SK-N-SH treated with all-trans-retinoic acid at 6 μM for 48 hours (cell line): ENCODE results near the gene OR6C4.
"Not testable (repeated sequence)": the region's sequence is repeated elsewhere in the genome, so short reads cannot be mapped to it uniquely, and the experiment has no call there.

ENCODE experiments used
- ATAC-seq: fragments of 200-7000 bp; cut with Tn5 transposase; 3 replicates; pipeline ENCODE4 v1.9.1; 2020; ENCODE audit warnings: mild to moderate bottlenecking, moderate library complexity
- ARNTL ChIP-seq: fragments of 450-650 bp; formaldehyde crosslinking; IDR thresholded peaks from 2 replicates; pipeline ENCODE4 v1.5.0; 2020; ENCODE audit warnings: low read depth, mild to moderate bottlenecking, moderate library complexity, borderline replicate concordance
- CREB5 ChIP-seq: fragments of 250-450 bp; sonication (Bioruptor Pico); IDR thresholded peaks from 2 replicates; pipeline ENCODE4 v1.5.1; 2020; ENCODE audit warnings: low read depth, mild to moderate bottlenecking, moderate library complexity
- CSDC2 ChIP-seq: fragments of 250-450 bp; sonication (Bioruptor Pico); IDR thresholded peaks from 2 replicates; pipeline ENCODE4 v1.5.0; 2020; ENCODE audit warnings: mild to moderate bottlenecking, moderate library complexity
- CSRNP3 ChIP-seq: fragments of 250-450 bp; sonication (Bioruptor Pico); IDR thresholded peaks from 2 replicates; pipeline ENCODE4 v1.5.1; 2021; ENCODE audit warnings: mild to moderate bottlenecking, moderate library complexity
- GLIS3 ChIP-seq: fragments of 250-450 bp; sonication (Bioruptor Pico); IDR thresholded peaks from 2 replicates; pipeline ENCODE4 v1.5.0; 2020; ENCODE audit warnings: mild to moderate bottlenecking, moderate library complexity
- OSR1 ChIP-seq: fragments of 250-450 bp; sonication (Bioruptor Pico); IDR thresholded peaks from 2 replicates; pipeline ENCODE4 v1.8.0; 2022; ENCODE audit warnings: moderate library complexity, mild to moderate bottlenecking, inconsistent platforms
- PPARA ChIP-seq: fragments of 250-450 bp; sonication (Bioruptor Pico); IDR thresholded peaks from 2 replicates; pipeline ENCODE4 v1.5.0; 2020; ENCODE audit warnings: mild to moderate bottlenecking, borderline replicate concordance
- RARB ChIP-seq: fragments of 250-450 bp; sonication (Bioruptor Pico); IDR thresholded peaks from 2 replicates; pipeline ENCODE4 v1.8.0; 2021; ENCODE audit warnings: mild to moderate bottlenecking, moderate library complexity
- ZC3H10 ChIP-seq: fragments of 250-450 bp; sonication (Bioruptor Pico); IDR thresholded peaks from 2 replicates; pipeline ENCODE4 v1.5.1; 2021; ENCODE audit warnings: mild to moderate bottlenecking, moderate library complexity
- ZFP3 ChIP-seq: fragments of 250-450 bp; sonication (Bioruptor Pico); IDR thresholded peaks from 2 replicates; pipeline ENCODE4 v1.5.0; 2020; ENCODE audit warnings: mild to moderate bottlenecking, moderate library complexity
- ZFP30 ChIP-seq: fragments of 450-650 bp; formaldehyde crosslinking; IDR thresholded peaks from 2 replicates; pipeline ENCODE4 v1.5.0; 2022; ENCODE audit warnings: mild to moderate bottlenecking, moderate library complexity
- ZNF565 ChIP-seq: fragments of 450-650 bp; formaldehyde crosslinking; conservative IDR thresholded peaks from 2 replicates; pipeline ENCODE4 v1.5.0; 2020; ENCODE audit warnings: low read depth, mild to moderate bottlenecking, moderate library complexity
- TF ChIP-seq, protein P1 (sequence below): fragments of 250-450 bp; sonication (Bioruptor Pico); IDR thresholded peaks from 2 replicates; pipeline ENCODE4 v1.5.0; 2020; ENCODE audit warnings: mild to moderate bottlenecking, moderate library complexity
- TF ChIP-seq, protein P2 (sequence below): fragments of 250-450 bp; sonication (Bioruptor Pico); IDR thresholded peaks from 2 replicates; pipeline ENCODE4 v1.8.0; 2021; ENCODE audit warnings: low read depth, mild to moderate bottlenecking, moderate library complexity, borderline replicate concordance

Gene OR6C4

GRCh38 chr12:55549302-55549701 lies at the start of gene OR6C4:
Gene OR6C4 (plus strand): TSS chr12:55549602. CDS start chr12:55551227, 1,625 bp downstream.
- TF ChIP-seq GLIS3 (no peak), CREB5 (CRISPR knock-in tag) (no peak), ZNF565 (CRISPR knock-in tag) (no peak)
- TF ChIP-seq, all 23 proteins: peak for 0
- ATAC-seq = no peak

GRCh38 chr12:55499810-55500252 lies 49.6 kb upstream of the OR6C4 start:
- ATAC-seq = no peak
- TF ChIP-seq RARB (CRISPR knock-in tag) (no peak), PPARA (CRISPR knock-in tag) (no peak), ARNTL (CRISPR knock-in tag) (no peak), ZNF565 (CRISPR knock-in tag) (no peak), OSR1 (CRISPR knock-in tag) (no peak), CSRNP3 (CRISPR knock-in tag) (no peak), ZC3H10 (CRISPR knock-in tag) (no peak), ZFP3 (CRISPR knock-in tag) (no peak)
- TF ChIP-seq, protein P1, sequence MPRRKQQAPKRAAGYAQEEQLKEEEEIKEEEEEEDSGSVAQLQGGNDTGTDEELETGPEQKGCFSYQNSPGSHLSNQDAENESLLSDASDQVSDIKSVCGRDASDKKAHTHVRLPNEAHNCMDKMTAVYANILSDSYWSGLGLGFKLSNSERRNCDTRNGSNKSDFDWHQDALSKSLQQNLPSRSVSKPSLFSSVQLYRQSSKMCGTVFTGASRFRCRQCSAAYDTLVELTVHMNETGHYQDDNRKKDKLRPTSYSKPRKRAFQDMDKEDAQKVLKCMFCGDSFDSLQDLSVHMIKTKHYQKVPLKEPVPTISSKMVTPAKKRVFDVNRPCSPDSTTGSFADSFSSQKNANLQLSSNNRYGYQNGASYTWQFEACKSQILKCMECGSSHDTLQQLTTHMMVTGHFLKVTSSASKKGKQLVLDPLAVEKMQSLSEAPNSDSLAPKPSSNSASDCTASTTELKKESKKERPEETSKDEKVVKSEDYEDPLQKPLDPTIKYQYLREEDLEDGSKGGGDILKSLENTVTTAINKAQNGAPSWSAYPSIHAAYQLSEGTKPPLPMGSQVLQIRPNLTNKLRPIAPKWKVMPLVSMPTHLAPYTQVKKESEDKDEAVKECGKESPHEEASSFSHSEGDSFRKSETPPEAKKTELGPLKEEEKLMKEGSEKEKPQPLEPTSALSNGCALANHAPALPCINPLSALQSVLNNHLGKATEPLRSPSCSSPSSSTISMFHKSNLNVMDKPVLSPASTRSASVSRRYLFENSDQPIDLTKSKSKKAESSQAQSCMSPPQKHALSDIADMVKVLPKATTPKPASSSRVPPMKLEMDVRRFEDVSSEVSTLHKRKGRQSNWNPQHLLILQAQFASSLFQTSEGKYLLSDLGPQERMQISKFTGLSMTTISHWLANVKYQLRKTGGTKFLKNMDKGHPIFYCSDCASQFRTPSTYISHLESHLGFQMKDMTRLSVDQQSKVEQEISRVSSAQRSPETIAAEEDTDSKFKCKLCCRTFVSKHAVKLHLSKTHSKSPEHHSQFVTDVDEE = no peak

DNA sequence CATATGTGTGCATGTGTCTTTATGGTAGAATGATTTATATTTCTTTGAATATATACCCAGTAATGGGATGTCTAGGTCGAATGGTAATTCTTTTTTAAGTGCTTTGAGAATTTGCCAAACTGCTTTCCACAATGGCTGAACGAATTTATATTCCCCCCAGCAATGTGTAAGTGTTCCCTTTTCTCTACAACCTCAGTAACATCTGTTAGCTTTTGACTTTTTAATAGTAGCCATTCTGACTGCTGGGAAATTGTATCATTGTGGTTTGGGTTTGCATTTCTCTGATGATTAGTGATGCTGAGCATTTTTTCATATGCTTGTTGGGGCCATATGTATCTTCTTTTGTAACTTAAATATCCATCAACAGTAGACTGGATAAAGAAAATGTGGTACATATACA lies 47.8 kb upstream of the OR6C4 start:
- TF ChIP-seq OSR1 (CRISPR knock-in tag) (no peak), PPARA (CRISPR knock-in tag) (no peak), ZFP30 (no peak)
- no peak for ATAC-seq

- TF ChIP-seq OSR1 (CRISPR knock-in tag) (no peak), PPARA (CRISPR knock-in tag) (no peak), ZFP3 (CRISPR knock-in tag) (no peak), ARNTL (CRISPR knock-in tag) (no peak)
- TF ChIP-seq, protein P2, sequence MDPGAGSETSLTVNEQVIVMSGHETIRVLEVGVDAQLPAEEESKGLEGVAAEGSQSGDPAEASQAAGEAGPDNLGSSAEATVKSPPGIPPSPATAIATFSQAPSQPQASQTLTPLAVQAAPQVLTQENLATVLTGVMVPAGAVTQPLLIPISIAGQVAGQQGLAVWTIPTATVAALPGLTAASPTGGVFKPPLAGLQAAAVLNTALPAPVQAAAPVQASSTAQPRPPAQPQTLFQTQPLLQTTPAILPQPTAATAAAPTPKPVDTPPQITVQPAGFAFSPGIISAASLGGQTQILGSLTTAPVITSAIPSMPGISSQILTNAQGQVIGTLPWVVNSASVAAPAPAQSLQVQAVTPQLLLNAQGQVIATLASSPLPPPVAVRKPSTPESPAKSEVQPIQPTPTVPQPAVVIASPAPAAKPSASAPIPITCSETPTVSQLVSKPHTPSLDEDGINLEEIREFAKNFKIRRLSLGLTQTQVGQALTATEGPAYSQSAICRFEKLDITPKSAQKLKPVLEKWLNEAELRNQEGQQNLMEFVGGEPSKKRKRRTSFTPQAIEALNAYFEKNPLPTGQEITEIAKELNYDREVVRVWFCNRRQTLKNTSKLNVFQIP (CRISPR knock-in tag) = no peak
- TF ChIP-seq, protein P1 = no peak
- ATAC-seq = no peak
Measured at GRCh38 chr12:55515696-55516095, 33.7 kb upstream of the OR6C4 start.

DNA sequence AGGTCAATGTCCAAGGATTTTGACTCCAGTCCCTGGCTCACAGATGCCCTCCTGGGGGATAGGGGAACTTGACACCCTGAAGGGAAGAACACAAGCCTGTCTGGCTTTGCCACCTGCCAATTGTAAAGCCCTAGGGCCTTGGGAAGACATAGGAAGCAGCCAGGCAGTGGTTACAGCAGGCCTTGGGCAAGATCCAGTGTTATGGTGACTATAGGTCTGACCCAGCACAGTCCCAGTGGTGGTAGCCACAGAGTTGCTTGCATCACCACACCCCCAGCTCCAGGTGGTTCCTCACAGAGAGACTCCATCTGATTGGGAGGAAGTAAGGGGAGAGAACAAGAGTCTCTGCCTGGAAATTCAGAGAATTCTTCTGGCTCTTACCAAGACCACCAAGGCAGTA lies 33.0 kb upstream of the OR6C4 start:
- TF ChIP-seq CSRNP3 (CRISPR knock-in tag) = no peak
- no peak for TF ChIP-seq CREB5 (CRISPR knock-in tag)
- no peak for TF ChIP-seq CSDC2 (CRISPR knock-in tag)
- TF ChIP-seq, protein P2 (CRISPR knock-in tag) = no peak
- TF ChIP-seq RARB (CRISPR knock-in tag) = no peak
- no peak for ATAC-seq

DNA sequence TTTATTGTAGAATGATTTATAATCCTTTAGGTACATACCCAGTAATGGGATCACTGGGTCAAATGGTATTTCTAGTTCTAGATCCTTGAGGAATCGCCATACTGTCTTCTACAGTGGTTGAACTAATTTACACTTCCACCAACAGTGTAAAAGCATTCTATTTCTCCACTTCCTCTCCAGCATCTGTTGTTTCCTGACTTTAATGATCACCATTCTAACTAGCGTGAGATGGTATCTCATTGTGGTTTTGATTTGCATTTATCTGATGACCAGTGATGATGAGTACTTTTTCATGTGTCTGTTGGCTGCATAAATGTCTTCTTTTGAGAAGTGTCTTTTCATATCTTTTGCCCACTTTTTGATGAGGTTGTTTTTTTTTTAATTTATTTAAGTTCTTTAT lies 1.2 kb upstream of the OR6C4 start:
- not testable (repeated sequence) for ATAC-seq
